Posterior cingulate gyrus (tissue), 11 donors: ENCODE data around the gene CRMP1.

ENCODE experiments used
- DNase-seq, 10 donors: peaks; one replicate each; pipeline versions ENCODE4 v3.0.0 to v3.0.0-alpha.2; 2020 to 2021; ENCODE audit warnings: mixed read lengths in 3 of 10
- intact Hi-C: fragments of 100-400 bp; cut with DNase I; formaldehyde crosslinking; loops from one replicate; pipeline ENCODE4 v1.15.1; 2023

CRMP1 gene

DNA sequence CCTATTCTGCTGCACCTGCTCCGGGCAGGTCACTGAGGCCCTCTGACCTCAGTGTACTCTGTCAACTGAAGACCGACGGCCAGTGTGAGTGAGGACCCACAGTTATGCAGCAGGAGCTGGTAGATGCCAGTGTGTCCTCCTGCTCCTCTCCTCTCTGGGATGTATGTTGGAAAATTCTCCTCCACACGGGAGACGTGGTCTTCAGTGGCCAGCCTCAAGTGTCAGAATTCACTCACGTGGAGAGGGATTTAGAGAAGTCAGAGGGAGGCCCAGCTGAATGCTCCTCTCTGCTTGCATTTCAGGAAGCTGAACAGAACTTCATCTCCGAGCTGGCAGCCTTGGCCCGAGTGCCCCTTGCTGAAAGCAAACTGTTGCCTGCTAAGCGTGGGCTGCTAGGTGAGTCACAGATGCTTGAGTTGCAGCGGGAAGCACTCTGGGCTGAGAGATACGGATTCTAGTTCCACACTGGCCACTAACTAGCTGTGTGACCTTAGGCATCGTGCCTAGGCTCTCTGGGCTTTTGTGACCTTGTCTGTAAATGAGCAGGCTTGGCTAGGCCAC, 83.6 kb downstream of the CRMP1 start:
- intact Hi-C loops: no loop called here

DNA sequence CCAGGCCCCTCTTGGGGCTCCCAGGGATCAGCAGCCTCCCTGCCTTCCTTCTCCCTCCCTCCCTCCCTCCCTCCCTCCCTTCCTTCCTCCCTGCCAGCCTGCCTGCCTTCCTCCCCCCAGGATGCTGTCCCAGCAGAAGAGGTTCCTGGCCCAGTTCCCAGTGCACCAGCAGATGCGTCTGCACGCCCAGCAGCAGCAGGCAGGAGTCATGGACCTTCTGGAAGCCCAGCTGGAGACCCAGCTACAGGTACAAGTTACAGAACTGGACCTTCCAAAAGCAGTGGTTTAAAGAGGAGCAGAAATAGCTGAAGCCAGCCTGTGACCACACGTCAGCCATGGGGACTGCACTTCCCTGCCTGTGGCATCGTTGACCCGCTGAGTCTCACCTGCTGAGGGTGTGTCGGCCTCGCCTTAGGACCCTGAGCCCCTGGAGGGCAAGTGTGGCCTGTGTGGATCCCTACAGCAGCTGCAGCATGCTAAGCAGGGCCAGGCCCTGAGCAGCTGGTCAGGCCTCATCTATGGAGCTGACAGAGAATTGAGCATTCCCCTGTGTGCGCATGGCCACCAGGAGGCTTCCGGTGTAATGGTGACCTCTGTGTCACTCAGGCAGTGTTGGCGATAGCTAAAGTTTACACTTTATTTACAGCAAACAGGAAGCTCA, 84.7 kb downstream of the CRMP1 start:
- intact Hi-C loops: no loop called here
- peak in 1 of 10 donors; percentile 84 for DNase-seq

More for the DNA sequence above, 83.6 kb downstream of the CRMP1 start:
- DNase-seq: peak in 5 of 10 donors; percentile 14 to 91 (median 55)

DNA sequence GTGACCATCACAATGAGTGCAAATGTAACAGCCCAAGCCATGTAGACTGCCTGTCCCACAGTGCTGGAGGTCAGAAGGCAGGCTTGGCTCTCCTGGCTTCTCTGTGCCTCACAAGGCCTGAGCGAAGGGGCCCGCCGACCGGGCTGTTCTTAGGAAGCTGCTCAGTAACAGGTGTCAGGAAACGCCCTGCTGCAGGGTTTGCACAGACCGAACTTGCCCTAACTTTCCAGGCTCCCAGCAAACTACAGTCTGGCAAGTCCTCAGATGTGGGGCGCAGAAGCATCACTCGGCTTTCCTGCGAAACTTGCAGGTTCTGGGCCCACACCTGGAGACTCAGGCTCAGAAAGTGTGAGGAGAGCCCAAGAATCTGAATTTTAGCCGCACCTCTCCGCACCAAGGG, 87.6 kb downstream of the CRMP1 start:
- intact Hi-C loops: no loop called here
- DNase-seq: no peak

DNA sequence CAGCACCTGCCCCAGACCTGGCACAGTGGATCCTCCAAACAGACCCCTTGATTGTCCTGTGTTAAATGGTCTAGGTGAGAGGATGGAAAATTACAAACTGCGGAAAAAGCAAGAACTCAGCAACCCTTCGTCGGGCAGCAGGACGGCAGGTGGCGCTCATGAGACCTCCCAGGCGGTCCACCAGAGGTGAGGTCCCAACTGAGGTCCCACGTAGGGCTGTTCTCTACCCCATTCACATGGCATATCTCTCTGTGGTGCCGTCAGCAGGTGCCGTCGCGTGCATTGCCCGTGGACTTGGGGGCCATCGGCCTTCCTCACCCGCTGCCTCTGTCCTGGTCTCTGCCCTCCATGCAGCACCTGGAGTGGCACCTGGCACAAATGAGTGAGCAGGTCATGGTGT, 88.2 kb downstream of the CRMP1 start:
- DNase-seq: no peak
- intact Hi-C loops: no loop called here

DNA sequence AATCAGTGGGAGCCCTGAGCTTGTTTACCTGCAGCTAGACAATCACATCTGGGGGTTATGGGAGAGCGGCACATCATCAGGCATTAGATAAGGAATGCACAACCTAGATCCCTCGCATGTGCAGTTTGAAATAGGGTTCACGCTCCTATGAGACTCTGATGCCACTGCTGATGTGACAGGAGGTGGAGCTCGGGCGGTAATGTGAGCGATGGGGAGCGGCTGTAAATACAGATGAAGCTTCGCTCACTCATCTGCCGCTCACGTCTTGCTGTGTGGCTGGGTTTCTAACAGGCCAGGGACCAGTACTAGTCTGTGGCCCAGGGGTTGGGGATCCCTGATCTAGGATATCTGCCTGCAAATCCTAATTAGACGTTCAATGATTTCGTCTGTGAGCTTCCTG, 90.3 kb downstream of the CRMP1 start:
- intact Hi-C loops: no loop called here
- peak in 1 of 10 donors; percentile 37 for DNase-seq

DNA sequence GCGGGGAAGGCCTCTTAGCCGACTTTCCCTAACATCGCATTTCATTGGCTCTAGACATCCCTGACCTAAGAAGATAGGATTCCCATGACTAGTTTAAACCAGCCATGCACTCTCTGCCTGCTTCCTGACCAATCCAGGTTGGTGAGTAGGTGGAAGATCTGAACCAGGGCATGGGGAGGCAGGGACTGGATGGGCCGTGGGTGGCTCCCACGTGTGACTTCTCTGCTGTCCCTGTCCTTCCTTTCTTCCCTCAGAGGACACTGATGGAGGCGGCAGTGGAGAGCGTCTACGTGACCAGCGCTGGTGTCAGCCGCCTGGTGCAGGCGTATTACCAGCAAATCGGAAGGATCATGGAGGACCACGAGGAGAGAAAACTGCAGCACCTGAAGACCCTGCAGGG, 91.2 kb downstream of the CRMP1 start:
- peak in 1 of 10 donors; percentile 77 for DNase-seq
- intact Hi-C loops: no loop called here

DNA sequence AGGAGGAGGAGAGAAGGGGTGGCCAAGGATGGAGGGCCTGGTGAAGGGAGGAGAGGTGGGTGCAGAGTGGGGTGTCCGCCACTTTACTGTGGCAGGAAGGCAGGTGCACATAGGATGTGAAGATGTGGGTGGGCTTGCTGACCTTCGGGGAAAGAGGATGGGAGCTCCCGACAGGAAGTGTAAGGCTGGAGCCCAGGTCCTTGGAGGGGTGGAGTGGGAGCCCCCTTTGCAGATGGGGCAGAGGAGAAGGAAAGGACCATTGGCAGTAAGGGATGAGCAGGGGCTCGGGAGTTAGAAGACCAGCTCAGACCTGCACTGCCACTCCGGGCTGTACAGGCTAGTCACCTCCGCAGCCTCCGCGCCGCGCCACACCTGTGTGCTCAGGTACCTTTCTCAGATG, 92.4 kb downstream of the CRMP1 start:
- intact Hi-C loops: no loop called here
- no peak for DNase-seq

DNA sequence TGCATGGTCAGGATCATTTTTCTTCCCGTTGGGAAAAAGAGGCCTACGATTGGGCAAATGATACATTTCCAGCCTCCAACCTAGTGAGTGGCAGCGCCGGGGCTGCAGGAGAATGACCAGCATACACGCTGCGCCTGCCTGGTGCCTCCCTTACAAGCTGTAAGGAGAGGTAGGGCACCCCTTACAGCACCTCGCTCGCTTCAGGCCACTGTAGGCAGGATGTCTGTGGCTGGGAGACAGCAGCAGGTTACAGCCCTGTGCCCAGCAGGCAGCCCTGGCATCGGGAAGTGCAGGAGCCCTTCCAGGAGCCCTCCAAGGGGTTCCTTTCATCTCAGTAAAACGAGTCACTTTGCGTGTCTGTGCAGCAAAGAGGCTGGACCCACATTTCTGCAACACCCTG, 93.5 kb downstream of the CRMP1 start:
- intact Hi-C loops: no loop called here
- DNase-seq: no peak

DNA sequence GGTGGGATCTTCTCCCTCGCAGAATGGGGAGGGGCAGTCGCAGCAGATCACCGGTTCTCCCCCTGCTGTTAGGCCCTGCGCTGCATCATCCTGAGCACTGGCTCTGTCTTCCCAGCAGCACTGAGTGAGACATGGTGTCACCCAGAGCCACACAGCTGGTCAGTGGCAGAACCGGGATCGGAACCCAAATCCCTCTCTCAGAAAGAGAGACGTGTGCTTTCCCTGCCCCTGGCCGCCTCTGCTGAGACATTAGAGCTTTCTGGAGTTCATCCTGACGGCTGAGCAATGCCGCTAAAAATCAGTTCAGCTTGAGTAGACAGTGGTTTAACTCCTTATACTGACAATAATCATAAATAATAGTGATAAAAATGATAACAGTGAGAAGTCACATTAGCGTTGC, 93.9 kb downstream of the CRMP1 start:
- intact Hi-C loops: no loop called here
- DNase-seq: no peak

DNA sequence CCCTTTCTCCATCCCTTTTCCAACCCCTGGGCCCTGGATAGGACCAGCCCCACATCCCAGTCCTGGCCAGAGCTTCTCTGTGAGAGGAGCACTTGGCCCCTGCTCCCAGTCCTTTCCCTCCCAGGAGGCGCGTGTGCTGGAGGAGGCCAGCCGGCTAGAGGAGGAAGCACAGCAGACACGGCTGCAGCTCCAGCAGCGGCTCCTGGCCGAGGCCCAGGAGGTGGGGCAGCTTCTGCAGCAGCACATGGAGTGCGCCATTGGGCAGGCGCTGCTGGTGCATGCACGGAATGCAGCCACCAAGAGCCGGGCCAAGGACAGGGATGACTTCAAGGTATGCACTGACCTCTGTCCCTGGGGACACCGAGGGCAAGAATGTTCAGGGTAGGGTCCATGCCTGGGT, 94.4 kb downstream of the CRMP1 start:
- intact Hi-C loops: no loop called here
- DNase-seq: no peak

DNA sequence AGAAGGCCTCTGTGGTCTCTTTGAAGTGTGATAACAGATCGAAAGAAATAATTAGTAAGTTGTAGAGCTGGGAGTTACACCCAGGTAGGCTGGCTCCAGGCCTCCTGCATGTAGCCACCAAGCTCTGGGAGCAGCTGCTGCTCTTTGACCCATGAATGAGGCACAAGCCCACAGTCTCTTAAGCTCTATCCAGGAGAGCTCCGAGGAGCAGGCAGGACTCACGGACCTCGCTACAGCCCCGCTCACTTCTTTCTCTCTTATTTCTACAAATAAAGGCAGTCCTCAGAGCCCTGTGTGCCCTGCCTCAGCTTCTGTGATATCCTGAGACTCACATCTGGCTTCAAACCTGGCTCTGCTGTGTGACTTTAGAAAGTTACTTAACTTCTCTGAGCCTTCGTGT, 95.0 kb downstream of the CRMP1 start:
- intact Hi-C loops: no loop called here
- no peak for DNase-seq

DNA sequence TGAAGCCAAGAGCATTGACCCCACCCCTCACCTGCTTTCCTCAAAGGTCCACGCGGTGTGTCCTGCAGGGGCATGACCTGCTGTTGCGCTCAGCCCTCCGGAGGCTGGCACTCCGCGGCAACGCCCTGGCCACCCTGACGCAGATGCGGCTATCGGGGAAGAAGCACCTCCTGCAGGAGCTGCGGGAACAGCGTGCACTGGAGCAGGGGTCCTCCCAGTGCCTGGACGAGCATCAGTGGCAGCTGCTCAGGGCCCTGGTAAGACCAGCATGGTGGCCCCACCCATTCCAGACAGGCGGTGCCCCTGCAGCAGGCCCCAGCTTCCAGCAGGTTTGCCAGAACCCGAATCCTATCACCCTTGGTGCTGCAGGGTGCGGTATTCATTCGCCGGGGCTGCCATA, 95.9 kb downstream of the CRMP1 start:
- DNase-seq: no peak
- intact Hi-C loops: no loop called here

DNA sequence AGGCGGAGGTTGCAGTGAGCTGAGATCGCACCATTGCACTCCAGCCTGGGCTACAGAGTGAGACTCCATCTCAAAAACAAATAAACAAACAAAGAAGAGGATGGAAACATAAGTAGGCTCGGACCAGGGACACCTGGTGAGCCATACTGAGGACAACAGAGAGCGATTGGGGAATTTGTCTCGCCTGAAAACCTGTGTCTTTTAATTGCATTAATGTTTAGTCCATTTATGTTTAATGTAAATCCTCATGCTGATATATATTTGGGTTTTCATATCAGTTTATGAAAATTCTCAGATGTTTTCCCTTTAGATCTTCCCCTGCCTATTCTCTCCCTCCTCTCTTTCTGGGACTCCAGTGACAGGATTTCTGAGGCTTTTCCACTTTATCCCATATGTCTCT, 97.3 kb downstream of the CRMP1 start:
- intact Hi-C loops: no loop called here
- DNase-seq: no peak

DNA sequence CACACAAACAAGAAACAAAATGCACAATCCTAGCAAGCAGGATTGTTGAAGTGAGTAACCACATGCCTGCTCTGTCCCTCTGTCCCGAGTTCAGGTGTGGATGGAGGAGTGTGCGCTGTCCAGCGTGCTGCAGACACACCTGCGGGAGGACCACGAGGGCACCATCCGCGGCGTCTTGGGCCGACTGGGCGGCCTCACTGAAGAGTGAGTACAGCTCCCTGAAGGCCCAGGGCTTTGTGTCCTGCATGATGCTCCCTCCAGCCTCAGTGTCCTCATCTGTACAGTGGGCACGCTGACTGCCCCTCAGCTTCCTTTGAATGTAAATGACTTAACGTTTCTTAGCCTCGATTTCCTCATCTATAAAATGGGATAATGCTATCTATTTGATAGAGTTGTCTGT, 99.4 kb downstream of the CRMP1 start:
- intact Hi-C loops: loop anchor here (5.0 kb wide), 1 partner anchor 796 kb away; no protein-coding TSS in a partner anchor
- DNase-seq: no peak

DNA sequence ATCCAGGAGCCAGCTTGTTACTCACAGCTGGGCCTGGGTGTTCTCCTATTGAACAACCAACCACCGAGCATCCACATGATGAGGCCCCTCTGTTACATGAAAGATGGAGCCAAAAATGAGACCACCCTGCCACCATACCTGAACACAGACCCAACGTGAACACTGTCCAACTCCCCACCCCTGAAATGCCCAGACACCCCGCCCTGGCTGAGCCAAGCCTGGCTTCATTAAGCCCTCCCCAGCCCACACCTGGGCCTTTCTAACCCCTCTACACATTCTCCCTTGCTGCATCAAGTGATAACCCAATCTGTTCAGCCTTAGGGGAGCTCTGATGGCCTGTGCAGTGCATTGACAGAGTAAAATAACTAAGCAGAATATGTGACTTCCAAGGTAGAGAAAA, 101.2 kb downstream of the CRMP1 start:
- no peak for DNase-seq
- intact Hi-C loops: loop anchor here (5.0 kb wide), 1 partner anchor 794 kb away; no protein-coding TSS in a partner anchor

DNA sequence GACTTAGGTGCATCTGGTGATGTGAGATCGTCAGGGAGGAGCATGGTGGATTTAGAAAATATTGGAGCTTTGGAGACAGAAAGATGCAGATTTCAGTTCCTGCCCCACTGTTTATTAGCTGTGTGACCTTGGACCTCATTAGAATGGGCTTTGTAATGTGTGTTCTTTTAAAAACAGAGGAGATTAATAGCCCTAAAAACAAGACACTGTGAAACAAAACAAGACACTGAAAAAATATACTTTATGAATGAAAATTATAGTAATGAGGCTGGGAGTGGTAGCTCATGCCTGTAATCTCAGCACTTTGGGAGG, 102.4 kb downstream of the CRMP1 start:
- intact Hi-C loops: loop anchor here (1.0 to 5.0 kb wide), 2 partner anchors 740 to 793 kb away; no protein-coding TSS in a partner anchor
- no peak for DNase-seq

DNA sequence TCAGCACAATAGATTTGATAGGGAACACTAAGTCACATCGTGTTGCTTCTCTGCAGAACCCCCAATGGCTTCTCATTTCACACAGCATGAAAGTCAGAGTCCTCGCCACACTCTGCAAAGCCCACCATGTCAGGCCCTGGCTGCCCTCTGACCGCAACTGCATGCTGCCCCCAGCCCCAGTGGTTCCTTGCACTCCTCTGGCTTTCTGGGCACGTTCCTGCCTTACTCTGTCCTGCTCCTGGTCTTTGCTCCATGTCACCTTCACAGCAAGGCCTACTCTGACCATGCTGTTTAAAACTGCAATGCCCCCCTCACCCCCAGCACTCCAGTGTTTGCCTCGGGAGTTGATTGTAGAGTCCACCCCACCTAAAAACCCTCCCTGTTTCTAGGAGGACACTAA, 103.7 kb downstream of the CRMP1 start:
- intact Hi-C loops: no loop called here
- DNase-seq: no peak

DNA sequence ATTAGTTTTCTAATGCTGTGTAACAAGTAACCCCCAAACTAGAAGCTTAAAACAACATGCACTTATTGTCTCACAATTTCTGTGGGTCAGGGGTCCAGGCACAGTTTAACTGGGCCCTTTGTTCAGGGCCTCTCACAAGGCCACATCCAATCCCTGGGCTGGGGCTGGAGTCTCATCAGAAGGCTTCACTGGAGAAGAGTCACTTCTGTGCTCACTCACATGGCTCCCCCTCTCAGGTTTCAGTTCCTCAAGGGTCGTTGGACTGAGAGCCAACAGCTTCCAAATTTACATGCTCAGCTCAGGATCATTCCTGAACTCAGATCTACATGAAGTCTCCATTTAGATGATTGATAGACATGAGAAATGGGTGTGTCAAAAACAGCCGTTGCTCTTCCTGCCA, 104.7 kb downstream of the CRMP1 start:
- intact Hi-C loops: no loop called here
- no peak for DNase-seq

DNA sequence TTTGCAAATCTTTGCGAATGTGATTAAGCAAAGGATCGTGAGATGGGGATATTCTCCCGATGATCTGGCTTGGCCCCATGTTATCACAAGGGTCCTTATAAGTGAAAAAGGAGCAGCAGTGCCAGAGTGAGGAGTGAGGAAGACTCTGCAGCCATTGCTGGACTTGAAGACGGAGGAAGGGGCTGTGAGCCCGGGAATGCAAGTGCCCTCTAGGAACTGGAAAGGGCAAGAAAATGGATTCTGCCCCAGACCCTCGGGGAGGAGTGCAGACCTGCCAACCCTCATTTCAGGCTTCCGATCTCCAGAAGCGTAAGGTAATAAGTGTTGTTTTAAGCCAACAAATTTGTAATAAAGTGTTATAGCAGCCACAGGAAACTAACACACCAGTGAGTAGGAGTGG, 105.6 kb downstream of the CRMP1 start:
- no peak for DNase-seq
- intact Hi-C loops: no loop called here

DNA sequence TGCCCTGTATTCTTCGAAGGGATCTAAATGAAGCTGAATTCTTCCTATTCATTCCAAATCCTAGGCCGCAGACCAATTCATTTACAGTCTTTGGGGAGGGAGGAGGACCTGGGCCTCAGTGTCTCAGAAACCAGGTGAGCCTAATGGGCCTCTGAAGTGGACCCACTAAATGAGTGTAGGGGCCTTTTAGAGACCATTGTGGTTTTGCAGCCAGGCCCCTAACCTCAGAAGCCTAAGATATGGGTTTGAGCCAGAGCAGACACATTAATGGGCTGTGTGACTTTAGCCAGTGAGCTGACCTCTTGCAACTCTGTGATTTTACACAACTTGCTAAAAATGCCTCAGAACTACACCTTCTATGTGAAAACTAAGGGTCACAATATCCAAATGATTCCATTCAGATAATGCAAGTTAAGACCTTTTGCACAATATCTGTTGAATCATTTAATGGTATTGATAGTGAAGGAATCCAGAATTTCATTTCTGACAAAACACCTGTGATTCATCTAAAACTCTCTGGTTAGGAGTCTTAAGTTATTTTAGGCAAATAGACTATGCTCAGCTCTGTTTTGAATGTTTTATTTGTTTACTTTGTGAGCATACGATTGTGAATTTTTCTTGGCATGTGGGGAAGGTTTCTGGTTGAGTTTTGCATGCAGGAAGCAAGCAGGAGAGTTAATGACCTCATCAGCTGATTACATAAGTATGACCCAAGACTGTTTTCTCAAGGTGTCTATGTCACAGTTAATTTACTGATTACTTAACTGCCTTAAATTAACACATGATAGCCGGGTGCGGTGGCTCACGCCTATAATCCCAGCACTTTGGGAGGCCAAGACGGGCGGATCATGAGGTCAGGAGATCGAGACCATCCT, 106.8 kb downstream of the CRMP1 start:
- intact Hi-C loops: no loop called here
- DNase-seq: no peak

DNA sequence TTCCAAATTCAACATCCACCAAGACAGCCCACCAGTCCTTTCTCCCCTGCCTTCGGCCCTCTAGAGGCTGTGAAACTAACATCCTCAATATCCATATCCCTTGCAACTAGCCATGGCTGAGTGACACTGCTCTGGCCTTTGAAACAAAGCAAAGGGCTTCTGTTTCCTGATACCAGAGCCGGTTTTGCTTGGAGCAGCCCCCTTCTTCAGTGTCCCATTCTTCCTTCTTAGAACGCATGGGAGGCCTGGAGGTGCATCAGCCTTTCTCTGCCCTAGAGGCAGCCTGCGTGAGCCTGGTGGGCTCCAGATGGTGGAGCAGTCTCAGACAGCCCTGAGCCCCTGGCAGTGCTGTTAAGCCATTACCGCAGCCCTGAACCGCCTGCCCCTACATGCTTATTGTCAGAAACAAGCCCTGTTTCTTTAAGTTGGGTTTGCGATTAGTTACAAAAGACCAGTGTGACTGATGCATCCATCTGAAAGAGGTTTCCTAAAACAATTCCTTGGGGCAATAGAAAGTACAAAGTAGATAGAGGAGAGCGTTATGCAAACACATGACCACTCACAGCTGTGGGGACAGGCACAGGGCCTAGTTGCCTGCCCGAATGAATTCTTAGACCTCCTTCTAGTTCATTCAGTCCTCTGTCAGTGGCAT, 107.8 kb downstream of the CRMP1 start:
- no peak for DNase-seq
- intact Hi-C loops: no loop called here
